Activated CD4-positive, alpha-beta T cell treated with anti-CD3 and anti-CD28 coated beads, Interleukin-2, amount 50 U/mL, for 48 hours (primary cell): ENCODE data around the gene NF1.

Experiments
- DNase-seq, 2 experiments: peaks; one replicate each; pipeline ENCODE4 v3.0.0-alpha.2; 2020

NF1 gene

DNA sequence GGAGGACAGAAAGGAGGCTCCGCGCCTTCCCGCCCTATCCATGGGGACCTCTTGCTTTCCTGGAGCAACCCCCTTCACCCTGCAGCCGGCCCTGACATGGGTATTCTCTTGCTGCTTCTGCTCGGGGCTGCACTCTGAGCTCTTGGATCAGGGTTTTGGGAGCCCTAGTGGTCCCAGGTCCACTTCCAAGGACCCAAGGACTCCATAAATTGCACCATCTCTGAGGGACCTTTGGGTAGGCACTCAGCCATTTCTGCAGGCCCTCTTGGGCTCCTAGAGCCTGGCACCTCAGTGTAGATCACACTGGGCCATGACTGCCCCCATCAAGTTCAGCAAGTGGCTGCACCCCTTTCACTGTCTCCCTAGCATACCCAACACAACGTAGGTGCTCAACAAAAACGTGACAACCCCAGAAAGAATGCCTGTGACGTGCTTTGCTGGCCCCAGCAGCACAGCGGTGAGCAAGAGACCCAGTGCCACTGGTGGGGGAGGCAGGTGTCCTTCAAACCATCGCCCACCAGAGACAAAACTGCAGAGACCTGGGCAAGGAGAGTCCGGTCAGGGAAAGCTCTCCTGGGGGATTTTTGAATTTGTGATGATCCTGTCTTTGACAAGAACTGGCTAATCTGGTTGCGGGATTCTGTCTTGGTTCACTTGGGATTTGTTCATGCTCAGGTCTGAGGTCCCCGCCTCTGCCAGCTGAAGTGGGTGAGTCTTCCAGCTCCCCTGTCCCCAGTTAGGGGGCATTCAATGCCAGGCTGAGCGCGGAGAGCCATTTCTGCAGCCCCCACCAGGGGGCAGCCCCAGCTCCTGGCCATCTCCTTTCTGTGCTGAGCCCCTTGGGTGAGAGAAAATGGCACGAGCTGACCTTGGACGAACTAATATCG lies 294.2 kb downstream of the NF1 start:
- peak; percentile 40 to 46 for DNase-seq

GRCh38 chr17:31389657-31390381 lies 295.0 kb downstream of the NF1 start:
- no peak for DNase-seq

DNA sequence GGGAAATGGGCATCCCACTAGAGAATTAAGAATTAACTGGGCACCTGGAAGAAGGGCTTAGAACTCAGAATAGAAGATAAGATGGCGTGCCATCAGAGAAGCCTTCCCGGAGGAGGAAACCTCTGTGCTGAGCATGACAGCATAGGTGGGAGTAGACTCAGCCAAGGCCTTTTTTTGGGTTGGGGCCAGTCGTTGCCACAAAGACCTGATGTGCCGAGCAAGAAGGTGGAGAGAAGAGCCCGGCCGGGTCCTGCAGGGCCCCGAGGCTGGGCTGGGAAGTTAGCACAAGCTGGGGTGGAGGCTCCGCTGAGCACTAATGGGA lies 295.6 kb downstream of the NF1 start:
- DNase-seq, result no peak

DNA sequence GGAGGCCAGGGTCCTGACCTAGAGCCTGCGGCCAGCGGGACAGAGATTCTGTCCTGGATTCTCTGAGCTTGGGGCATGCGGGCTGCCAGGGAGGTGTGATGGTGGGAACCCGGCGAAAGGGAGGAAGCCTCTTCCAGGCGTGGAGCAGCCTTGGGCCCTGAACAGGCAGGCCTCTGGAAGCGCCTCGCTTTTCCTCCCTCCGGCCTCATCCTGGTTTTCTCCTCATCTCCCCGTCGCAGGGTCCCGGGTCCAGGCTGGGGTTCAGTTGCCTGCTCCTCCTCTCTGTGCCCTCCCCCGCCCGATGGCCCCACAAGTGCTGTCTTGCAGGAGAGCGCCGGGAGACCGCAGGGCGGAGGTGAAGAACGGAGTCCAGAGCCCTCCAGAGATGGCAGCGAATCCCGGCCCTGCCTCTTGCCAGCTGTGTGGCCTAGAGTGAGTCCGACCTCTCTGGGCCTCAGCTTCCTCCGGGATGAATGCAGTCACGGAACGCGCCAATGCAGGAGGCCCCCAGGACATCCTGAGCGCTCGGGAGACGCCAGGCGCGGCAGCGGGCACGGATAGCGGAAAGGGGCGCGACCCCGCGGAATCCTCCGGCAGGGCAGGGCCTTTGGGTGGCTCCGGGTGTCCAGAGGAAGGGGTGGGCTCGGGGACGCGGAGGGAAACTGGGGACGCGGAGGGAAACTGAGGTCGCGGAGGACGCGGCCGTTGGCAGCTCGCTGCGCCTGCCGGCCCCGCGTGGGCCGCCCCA lies 296.1 kb downstream of the NF1 start:
- peak in 1 of 2 experiments; percentile 11 for DNase-seq

- peak in 1 of 2 experiments; percentile 13 for DNase-seq
Observed at GRCh38 chr17:31391496-31391949, 296.7 kb downstream of the NF1 start, which contains the start of gene RAB11FIP4. Gene RAB11FIP4, plus strand, starts transcription at chr17:31391675. Its CDS starts 178 bp downstream, at chr17:31391853.

DNA sequence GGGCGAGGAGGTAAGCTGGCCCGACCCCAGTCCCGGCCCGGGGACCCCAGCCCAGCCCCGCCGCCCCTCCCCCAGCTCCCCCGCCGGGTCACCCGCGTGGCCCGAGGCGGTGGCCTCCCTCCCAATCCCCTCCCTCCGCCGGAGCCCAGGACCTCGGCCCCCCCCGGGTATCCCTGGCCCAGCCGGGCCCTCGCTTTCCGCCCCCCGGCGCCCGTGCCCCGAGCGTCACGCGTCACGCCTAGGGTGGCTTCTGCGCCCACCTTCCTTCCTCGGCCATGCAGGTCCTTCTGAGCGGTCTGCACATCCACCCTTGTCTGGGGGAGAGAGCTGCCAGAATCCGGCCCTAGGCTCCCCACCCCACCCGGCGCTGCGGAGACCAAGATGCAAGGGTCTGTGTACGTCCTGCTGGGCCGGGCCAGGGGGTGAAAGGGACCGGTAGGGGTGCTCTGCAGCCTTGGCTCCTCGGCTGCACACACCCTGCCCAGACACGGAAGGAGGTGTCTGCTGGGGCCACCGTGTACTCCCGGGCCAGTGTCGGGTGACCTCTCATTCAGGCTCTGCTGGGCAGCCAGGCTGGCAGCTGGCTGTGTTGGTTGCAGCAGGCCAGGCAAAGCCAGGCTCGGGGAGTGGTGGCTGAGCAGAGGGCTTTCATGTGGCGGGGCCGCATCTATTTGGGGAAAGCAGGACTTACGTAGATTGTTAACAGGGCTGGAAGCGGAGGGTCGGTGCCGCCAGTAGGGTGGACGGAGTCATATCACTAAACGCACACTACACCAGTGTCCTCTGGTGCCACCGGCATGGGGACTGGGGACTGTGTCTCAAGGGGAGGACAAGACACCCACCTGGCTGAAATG lies 297.5 kb downstream of the NF1 start:
- no peak for DNase-seq

DNA sequence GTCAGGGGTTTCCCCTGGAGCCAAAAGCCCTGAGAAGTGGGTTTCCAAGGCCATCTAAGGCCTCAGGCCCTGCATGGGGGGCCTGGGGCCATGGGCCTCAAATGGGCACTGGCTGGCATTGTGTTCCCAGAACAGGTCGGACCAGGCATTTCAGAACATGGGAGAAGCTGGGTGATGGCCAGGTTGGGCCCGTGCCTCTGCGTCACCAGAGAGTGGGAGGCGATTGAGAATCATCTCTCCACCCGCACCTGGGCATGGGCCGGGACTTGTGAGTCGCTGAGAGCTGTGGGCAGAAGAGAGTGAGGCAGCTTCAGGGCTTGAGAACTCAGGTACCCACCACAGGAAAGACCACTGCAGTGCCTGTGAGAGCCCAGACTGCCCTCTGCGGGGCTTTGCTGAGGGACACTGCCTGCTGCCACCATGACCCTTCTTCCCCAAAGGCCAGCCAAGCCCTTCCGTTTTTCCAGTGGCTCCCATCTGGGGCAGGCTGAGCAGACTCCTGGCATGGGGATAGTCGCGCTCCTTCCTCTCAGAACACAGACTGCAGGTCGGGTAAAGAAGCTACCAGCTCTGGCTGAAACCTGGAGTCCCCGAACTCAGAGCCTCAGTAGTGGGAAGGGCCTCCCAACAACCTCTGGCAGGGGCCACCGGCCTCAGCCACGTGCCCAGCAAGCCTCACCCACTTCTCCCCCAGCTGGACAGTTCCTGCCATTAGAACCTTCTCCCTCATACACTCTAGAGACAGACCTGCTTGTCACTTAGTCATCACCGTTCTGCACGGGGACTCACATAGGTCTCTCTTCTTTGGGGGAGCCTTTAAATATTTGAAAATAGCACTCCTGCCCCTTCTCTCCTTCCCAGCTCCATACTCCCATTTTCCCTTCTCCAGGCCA lies 298.3 kb downstream of the NF1 start:
- no peak for DNase-seq

- no peak for DNase-seq
Observed at GRCh38 chr17:31393749-31394146, 299.0 kb downstream of the NF1 start.

DNA sequence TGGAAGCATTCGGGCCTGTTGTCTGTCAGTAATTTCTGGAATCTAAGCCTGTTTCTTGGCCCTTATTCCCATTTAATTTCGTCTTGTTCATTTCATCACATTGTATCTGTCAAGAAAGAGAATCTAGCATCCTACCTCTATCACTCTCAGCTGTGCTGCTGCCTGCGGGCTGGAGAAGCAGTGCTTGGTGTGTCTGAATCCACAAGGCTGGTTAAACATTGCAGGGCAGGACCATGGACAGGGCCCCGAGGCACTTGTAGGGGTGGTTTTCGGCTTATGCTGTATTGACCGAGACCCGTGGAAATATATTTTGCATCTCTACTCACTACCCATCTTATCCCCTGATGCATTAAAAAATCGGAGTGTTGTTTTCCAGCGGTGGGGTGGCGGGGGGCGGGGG lies 299.8 kb downstream of the NF1 start:
- peak; percentile 47 to 59 for DNase-seq

GRCh38 chr17:31397256-31397939 lies 302.6 kb downstream of the NF1 start:
- no peak for DNase-seq

- no peak for DNase-seq
Observed at GRCh38 chr17:31398381-31399311, 303.9 kb downstream of the NF1 start.

DNA sequence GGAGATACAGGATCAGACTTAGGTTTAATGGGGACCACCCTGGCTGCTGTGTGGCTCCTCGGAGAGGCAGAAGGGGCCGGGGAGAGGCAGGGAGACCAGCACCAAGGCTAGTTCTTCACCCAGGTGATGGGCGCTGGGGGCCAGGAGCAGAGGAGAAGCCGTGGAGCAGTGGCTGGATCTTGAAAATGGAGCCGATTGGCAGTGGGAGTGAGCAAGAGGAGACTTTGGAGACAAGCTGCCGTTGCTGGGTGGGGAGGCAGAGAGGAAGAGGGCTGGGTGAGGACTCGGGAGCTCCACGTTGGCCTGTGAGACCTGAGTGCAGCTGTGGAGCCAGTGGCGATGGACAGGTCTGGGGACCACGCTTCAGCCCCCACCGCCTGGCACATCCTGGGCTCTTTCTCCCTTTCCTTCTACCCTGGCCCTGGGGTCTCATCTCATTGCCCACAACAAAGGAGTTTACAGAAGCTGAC lies 305.7 kb downstream of the NF1 start:
- DNase-seq, result no peak

DNA sequence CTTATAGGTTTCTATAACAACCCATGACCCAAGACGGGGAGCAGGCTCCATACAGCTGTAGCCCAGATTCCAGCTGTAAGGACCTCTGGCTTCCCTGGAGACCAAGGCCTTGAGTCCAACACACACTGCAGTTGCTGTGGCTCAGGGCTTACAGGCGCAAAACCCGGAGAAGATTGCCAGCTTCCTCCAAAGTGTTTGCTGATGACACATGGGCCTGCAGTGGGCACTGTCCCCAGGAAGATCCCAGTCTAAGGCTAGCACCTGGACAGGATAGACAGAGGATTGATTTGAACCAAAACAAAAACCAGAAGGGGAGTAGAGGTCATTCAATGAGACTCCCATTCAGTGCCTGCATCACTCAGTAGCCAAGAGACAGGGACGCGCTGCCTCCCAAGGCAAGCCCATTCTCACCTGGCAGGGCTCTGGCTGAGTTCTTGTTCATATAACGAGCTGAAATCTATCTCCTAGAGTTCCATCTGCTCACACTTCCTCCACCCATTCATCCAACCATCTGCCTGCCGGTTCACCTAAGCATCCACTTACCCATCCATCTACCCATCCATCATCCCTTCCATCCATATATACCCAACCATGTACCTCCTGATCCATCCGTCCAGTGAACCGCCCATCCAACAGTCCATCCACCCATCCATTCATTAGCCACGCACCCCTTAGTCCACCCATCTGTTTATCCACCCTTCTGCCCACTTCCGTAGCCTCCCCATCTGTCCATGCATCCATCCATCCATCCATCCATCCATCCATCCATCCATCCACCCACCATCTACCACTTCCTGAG lies 306.9 kb downstream of the NF1 start:
- no peak for DNase-seq

DNA sequence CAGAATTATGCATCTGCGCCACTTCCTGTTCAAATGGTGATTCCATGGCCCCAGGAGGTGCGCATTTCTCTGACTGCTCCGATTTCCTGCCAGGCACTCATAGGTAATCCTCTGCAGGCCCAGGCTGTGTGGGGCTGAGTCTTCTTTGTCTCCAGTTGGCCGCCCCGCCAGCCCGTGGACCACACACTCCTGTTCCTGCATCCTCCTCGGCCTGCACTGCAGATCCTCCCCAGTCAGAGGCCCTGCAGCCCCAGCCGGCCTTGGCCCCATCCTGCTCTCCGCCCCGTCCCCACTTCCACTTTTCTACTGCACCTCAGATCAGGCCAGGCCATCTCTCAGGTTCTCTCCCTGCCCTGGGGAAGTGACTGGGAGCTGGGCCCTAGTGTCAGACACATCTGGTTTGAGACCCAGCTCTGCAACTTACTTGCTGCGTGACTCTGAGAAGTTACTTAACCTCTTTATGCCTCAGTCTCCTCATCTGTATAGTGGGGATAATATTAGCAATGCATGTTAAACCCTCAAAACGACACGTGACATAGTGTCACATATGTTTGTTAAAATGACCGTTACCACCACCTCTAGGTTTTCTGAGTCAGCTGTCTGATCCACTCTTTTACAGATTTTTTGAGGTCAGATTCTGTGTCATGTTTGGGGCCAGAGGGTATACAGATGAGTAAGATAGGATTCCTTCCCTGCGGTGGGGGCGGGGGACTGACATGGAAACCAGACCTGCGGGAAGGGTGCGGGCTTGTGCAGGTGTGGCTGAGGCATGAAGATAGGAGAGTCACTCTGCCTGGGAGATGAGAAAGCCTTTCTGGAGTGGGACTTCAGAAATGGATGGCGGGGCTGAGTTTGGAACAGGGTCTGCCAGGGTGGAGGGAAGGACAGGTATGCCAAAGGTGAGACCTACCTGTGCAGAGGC lies 309.5 kb downstream of the NF1 start:
- peak in 1 of 2 experiments; percentile 16 for DNase-seq

DNA sequence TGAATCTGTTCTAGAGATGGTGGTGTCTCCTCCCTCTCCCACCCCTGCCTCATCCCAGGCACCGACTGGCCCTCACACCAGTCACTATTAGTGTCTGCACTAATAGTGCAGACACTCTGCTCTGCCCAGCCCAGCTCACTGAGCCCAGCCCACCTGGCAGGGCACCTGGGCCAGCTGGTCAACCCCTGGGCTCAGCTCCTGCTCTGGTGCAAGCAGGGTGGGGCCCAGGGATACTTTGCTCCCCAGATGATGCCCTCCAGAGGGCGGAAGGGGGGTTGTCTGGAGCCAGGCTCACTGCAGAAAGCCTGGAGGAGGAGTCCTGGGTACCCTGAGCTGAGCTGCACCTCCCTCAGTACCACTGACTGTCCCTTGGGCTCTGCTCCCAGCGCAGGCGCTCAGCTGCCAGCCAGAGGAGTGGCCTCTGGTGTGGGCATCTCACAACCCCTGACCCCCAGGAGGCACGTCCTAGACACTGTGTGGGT lies 311.2 kb downstream of the NF1 start:
- DNase-seq, result no peak

GRCh38 chr17:31408586-31408985 lies 313.8 kb downstream of the NF1 start:
- DNase-seq, result no peak

GRCh38 chr17:31411707-31412285 lies 317.0 kb downstream of the NF1 start:
- no peak for DNase-seq
